Hepatocyte (in vitro differentiated cells): ENCODE data around the gene PTPRM. TPM values are rescaled to one million over a fixed set of nuclear protein-coding genes. Genes with fewer than 3 reads are reported as not detected.

Experiments
- DNase-seq: peaks from one replicate; pipeline ENCODE4 v3.0.0-alpha.2; 2016; ENCODE audit warnings: low spot score
- H2AFZ ChIP-seq: fragments of 200-600 bp; sonication (generic); 2 replicates; pipeline ENCODE4 v1.6.0; 2016; ENCODE audit warnings: antibody characterized with exemption, mild to moderate bottlenecking
- H3K27ac ChIP-seq: fragments of 200-600 bp; sonication (generic); 2 replicates; pipeline ENCODE4 v1.5.1; 2016; ENCODE audit warnings: mild to moderate bottlenecking
- H3K27me3 ChIP-seq: fragments of 200-600 bp; sonication (generic); 2 replicates; pipeline ENCODE4 v1.6.1; 2016
- H3K36me3 ChIP-seq: fragments of 200-600 bp; sonication (generic); replicated peaks from 2 replicates; pipeline ENCODE4 v1.5.1; 2016; ENCODE audit warnings: low read depth; ENCODE audit not compliant: insufficient read depth
- H3K4me1 ChIP-seq: fragments of 200-600 bp; sonication (generic); 2 replicates; pipeline ENCODE4 v1.5.1; 2016; ENCODE audit warnings: mild to moderate bottlenecking, moderate library complexity; ENCODE audit not compliant: insufficient read depth
- H3K4me2 ChIP-seq: fragments of 200-600 bp; sonication (generic); 2 replicates; pipeline ENCODE4 v1.6.0; 2016
- H3K4me3 ChIP-seq: fragments of 200-600 bp; sonication (generic); 2 replicates; pipeline ENCODE4 v1.5.1; 2016; ENCODE audit warnings: mild to moderate bottlenecking
- H3K79me2 ChIP-seq: fragments of 200-600 bp; sonication (generic); 2 replicates; pipeline ENCODE4 v1.6.0; 2017; ENCODE audit warnings: mild to moderate bottlenecking
- H3K9me2 ChIP-seq: fragments of 200-600 bp; sonication (generic); replicated peaks from 2 replicates; pipeline ENCODE4 v1.6.0; 2017; ENCODE audit warnings: mild to moderate bottlenecking; ENCODE audit not compliant: insufficient read depth
- H3K9me3 ChIP-seq: fragments of 200-600 bp; sonication (generic); 2 replicates; pipeline ENCODE4 v1.5.1; 2016; ENCODE audit warnings: low read depth, mild to moderate bottlenecking
- H4K20me1 ChIP-seq: fragments of 200-600 bp; sonication (generic); 2 replicates; pipeline ENCODE4 v1.6.0; 2016; ENCODE audit warnings: mild to moderate bottlenecking; ENCODE audit not compliant: insufficient read depth, poor library complexity, severe bottlenecking
- EZH2 ChIP-seq: fragments of 200-600 bp; sonication (generic); IDR thresholded peaks from 2 replicates; pipeline ENCODE4 v1.6.1; 2016; ENCODE audit warnings: antibody characterized with exemption, mild to moderate bottlenecking, borderline replicate concordance
- EZH2phosphoT487 ChIP-seq: fragments of 200-600 bp; sonication (generic); IDR thresholded peaks from one replicate; pipeline ENCODE4 v1.6.1; 2018; ENCODE audit warnings: antibody characterized with exemption, mild to moderate bottlenecking, low read depth, moderate library complexity; ENCODE audit not compliant: unreplicated experiment, severe bottlenecking
- WGBS: methylation state at CpG from one replicate; pipeline ENCODE4 v1.1.6; 2016; ENCODE audit warnings: low lambda C conversion rate; ENCODE audit errors: missing lambda C conversion rate; 5-methylcytosine and 5-hydroxymethylcytosine counted together
- polyA plus RNA-seq: library from polyadenylated mRNA; unstranded; fragments of >200 nt; fragmentation: Nextera tagmentation; extraction: Ambion mirVana; gene quantifications from 2 replicates; pipeline ENCODE4 v1.2.1, GENCODE V29; 2016
- total RNA-seq: library from RNA; depleted of rRNA; stranded (reverse); fragments of >200 nt; gene quantifications from 2 replicates; pipeline ENCODE4 v1.2.3, GENCODE V29; 2014
- TF ChIP-seq, protein P1 (sequence below): fragments of 200-600 bp; sonication (generic); IDR thresholded peaks from 2 replicates; pipeline ENCODE4 v1.5.1; 2016; ENCODE audit warnings: antibody characterized with exemption, mild to moderate bottlenecking; ENCODE audit not compliant: poor library complexity

The PTPRM gene
- total and polyA plus RNA-seq, 2 experiments from 2014 or later: 26.1 to 47.4 TPM

GRCh38 chr18:7630731-7631442, 63.8 kb downstream of the PTPRM start:
- Histone ChIP-seq H3K27ac (no peak overlapping the region), H3K4me1 (peaks cover 4% of the 10 kb centered on the region), H3K4me3 (no peak overlapping the region), H3K79me2 (peaks cover 34% of the 10 kb centered on the region), H3K4me2 (no peak overlapping the region), H3K9me3 (no peaks in the 10 kb centered on the region), H2AFZ (no peak overlapping the region), H3K36me3 (no peaks in the 10 kb centered on the region), H3K27me3 (no peaks in the 10 kb centered on the region), H3K9me2 (no peaks in the 10 kb centered on the region), H4K20me1 (no peaks in the 10 kb centered on the region)
- DNase-seq: no peak
- TF ChIP-seq EZH2 (no peak), EZH2phosphoT487 (no peak)
- TF ChIP-seq, protein P1, sequence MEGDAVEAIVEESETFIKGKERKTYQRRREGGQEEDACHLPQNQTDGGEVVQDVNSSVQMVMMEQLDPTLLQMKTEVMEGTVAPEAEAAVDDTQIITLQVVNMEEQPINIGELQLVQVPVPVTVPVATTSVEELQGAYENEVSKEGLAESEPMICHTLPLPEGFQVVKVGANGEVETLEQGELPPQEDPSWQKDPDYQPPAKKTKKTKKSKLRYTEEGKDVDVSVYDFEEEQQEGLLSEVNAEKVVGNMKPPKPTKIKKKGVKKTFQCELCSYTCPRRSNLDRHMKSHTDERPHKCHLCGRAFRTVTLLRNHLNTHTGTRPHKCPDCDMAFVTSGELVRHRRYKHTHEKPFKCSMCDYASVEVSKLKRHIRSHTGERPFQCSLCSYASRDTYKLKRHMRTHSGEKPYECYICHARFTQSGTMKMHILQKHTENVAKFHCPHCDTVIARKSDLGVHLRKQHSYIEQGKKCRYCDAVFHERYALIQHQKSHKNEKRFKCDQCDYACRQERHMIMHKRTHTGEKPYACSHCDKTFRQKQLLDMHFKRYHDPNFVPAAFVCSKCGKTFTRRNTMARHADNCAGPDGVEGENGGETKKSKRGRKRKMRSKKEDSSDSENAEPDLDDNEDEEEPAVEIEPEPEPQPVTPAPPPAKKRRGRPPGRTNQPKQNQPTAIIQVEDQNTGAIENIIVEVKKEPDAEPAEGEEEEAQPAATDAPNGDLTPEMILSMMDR: no peak
- WGBS: 68% methylated on average over 4 of the region's 4 CpGs

- 80% methylated on average over 6 of the region's 6 CpGs for WGBS
- no peak for TF ChIP-seq EZH2phosphoT487
- Histone ChIP-seq H3K4me2 (no peak overlapping the region), H3K4me3 (no peak overlapping the region), H3K27ac (no peak overlapping the region), H3K4me1 (no peaks in the 10 kb centered on the region), H3K36me3 (no peaks in the 10 kb centered on the region), H4K20me1 (no peaks in the 10 kb centered on the region), H3K9me2 (no peaks in the 10 kb centered on the region), H3K9me3 (no peaks in the 10 kb centered on the region), H3K79me2 (peaks cover 38% of the 10 kb centered on the region), H3K27me3 (no peaks in the 10 kb centered on the region), H2AFZ (no peak overlapping the region)
- DNase-seq: no peak
These were observed 65.3 kb downstream of the PTPRM start for GRCh38 chr18:7632152-7633098.

- TF ChIP-seq EZH2phosphoT487 (no peak), EZH2 (no peak)
- TF ChIP-seq, protein P1: no peak
- H3K4me3 ChIP-seq: no peak overlapping the region
- no peaks in the 10 kb centered on the region for H4K20me1 ChIP-seq
- no peaks in the 10 kb centered on the region for H3K4me1 ChIP-seq
- 92% methylated on average over 2 of the region's 2 CpGs for WGBS
- H3K36me3 ChIP-seq: no peaks in the 10 kb centered on the region
- H3K79me2 ChIP-seq: peaks cover 38% of the 10 kb centered on the region
- H3K27ac ChIP-seq: no peak overlapping the region
- no peak overlapping the region for H2AFZ ChIP-seq
- no peak overlapping the region for H3K4me2 ChIP-seq
- H3K27me3 ChIP-seq: no peaks in the 10 kb centered on the region
- no peaks in the 10 kb centered on the region for H3K9me3 ChIP-seq
- no peaks in the 10 kb centered on the region for H3K9me2 ChIP-seq
- DNase-seq: no peak
These were observed 66.1 kb downstream of the PTPRM start for GRCh38 chr18:7633171-7633570.

GRCh38 chr18:7635948-7636347, 68.8 kb downstream of the PTPRM start:
- no peaks in the 10 kb centered on the region for H4K20me1 ChIP-seq
- H3K4me1 ChIP-seq: no peaks in the 10 kb centered on the region
- H3K9me3 ChIP-seq: no peaks in the 10 kb centered on the region
- H3K36me3 ChIP-seq: no peaks in the 10 kb centered on the region
- no peak overlapping the region for H3K27ac ChIP-seq
- H3K9me2 ChIP-seq: no peaks in the 10 kb centered on the region
- no peak for DNase-seq
- no peaks in the 10 kb centered on the region for H3K27me3 ChIP-seq
- no peak overlapping the region for H3K4me2 ChIP-seq
- no peak for TF ChIP-seq EZH2phosphoT487
- no peak for TF ChIP-seq EZH2
- TF ChIP-seq, protein P1: no peak
- no peak overlapping the region for H3K4me3 ChIP-seq
- 90% methylated on average over 1 of the region's 1 CpG for WGBS
- no peak overlapping the region for H2AFZ ChIP-seq
- peaks cover 35% of the 10 kb centered on the region for H3K79me2 ChIP-seq
